NCI-H1092 treated with DMSO at 0.1 percent for 48 hours (cell line): ENCODE data around the gene SSRP1.
"Not testable (repeated sequence)": the region's sequence is repeated elsewhere in the genome, so short reads cannot be mapped to it uniquely, and the experiment has no call there.

Experiments
- DNase-seq: peaks from one replicate; lab custom pipeline; 2025; lab: John Stamatoyannopoulos, UW

SSRP1 gene

GRCh38 chr11:57336856-57337255 lies 1.2 kb upstream of the SSRP1 start:
- DNase-seq = not testable (repeated sequence)

GRCh38 chr11:57336111-57336666 lies 497 bp upstream of the SSRP1 start:
- DNase-seq = no peak

GRCh38 chr11:57335023-57335342 lies 709 bp downstream of the SSRP1 start:
- no peak for DNase-seq

- no peak for DNase-seq
These were observed 2.8 kb downstream of the SSRP1 start for GRCh38 chr11:57332694-57333440.

GRCh38 chr11:57331720-57332119 lies 4.0 kb downstream of the SSRP1 start:
- DNase-seq = no peak

GRCh38 chr11:57330029-57330428 lies 5.7 kb downstream of the SSRP1 start:
- no peak for DNase-seq

GRCh38 chr11:57327721-57328120 lies 8.0 kb downstream of the SSRP1 start:
- no peak for DNase-seq

GRCh38 chr11:57325735-57326048 lies 10.0 kb downstream of the SSRP1 start:
- no peak for DNase-seq

GRCh38 chr11:57324886-57325734 lies 10.6 kb downstream of the SSRP1 start, which contains the start of gene TNKS1BP1:
Gene TNKS1BP1 (minus strand): TSS chr11:57324952. CDS start chr11:57321885, 3,067 bp downstream.
- peak; percentile 94 for DNase-seq

- peak; percentile 72 for DNase-seq
These were observed 11.4 kb downstream of the SSRP1 start for GRCh38 chr11:57324154-57324885.

GRCh38 chr11:57323855-57324153 lies 11.9 kb downstream of the SSRP1 start:
- DNase-seq = no peak

GRCh38 chr11:57323167-57323854 lies 12.4 kb downstream of the SSRP1 start:
- no peak for DNase-seq

- no peak for DNase-seq
These were observed 13.2 kb downstream of the SSRP1 start for GRCh38 chr11:57322256-57323166.

GRCh38 chr11:57321388-57322255 lies 14.1 kb downstream of the SSRP1 start:
- DNase-seq = no peak

- DNase-seq = no peak
These were observed 14.8 kb downstream of the SSRP1 start for GRCh38 chr11:57320719-57321387.

GRCh38 chr11:57320067-57320718 lies 15.5 kb downstream of the SSRP1 start:
- DNase-seq = no peak

GRCh38 chr11:57318178-57318577 lies 17.5 kb downstream of the SSRP1 start:
- no peak for DNase-seq

- no peak for DNase-seq
These were observed 19.7 kb downstream of the SSRP1 start for GRCh38 chr11:57316017-57316416.

GRCh38 chr11:57315491-57315890 lies 20.2 kb downstream of the SSRP1 start:
- DNase-seq = peak; percentile 33
